Hepatic stellate cell (primary cell): ENCODE data around the gene GRIK2.

Experiments
- DNase-seq: peaks from one replicate; pipeline ENCODE4 v3.0.0; 2011; ENCODE audit warnings: low spot score

GRIK2 gene

DNA sequence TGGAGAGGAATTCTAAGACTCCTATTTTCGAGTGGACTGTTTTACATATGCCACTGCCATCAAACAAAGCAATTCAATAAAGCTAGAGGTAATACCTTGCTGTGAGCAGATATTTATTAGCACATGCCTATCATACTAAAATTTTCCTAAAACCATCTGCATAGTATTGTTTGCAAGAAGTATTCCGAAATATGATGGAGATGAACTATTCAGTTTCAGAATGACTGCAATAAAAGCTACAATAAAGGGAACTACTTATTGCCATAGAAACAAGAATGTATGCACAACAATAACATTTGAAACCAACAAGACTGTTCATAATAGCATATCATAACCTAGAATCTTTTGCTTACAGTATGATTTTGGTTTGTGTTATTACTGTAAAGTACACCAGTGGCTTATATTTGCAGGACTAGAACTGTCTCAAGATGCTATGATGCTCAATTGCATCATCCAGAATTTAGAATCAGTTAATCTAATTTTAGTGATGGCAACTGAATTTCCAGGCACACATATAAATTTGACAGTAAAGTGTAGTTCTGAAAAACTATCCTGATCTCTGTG is 144.3 kb downstream of the GRIK2 start:
- no peak for DNase-seq

DNA sequence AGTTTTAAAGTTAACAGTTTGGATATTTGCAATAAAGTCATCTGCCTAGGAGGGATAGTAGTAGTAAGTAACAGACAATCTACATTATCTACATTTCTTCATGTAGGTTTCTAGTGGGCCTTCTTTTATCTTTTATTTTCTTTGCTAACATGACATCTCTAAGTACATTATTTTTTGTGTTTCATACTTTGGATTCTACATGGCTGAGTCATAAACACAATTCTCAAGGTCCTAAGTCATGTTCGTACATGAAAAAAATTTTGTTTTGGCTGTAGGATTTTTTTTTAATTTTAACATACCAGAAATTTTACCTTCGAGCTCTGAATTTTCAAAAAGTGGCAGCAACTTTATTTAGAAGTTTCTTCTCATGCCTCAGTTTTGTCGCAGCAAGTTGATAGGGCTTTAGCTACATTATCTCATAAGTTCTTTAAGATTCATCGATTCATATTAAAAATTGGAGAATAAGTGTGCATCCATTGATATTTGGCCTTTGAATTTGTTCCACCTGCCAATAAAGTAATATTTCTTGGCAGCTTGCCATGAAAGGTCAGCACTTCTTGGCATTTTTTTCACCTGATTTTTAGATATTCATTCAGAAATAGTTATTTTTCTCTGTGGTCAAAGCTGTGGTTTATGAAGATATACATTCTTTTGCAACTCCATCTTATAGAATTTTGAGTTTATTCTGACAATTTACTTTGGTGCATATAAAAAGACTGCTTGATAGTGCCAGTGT is 146.2 kb downstream of the GRIK2 start:
- DNase-seq, result no peak

- no peak for DNase-seq
These were observed 148.4 kb downstream of the GRIK2 start for GRCh38 chr6:101541894-101542293.

DNA sequence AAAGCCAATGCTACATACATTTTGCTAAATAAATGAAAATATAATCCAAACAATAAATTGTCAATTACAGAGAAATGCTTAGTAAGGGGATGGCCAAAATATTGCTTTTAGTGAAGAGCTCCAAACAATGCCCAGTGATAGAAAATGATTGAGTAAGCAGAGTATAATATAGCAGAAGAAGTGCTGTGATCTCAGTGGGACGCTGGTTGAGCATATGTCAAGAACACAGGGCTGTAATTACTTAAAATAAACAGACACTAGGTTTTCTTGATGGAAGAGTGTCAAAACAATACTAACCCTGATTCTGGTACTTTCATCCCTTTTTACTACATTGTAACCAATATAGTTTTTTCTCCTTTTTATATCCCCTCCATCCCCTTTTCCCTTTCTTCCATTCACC is 150.3 kb downstream of the GRIK2 start:
- DNase-seq, result no peak

DNA sequence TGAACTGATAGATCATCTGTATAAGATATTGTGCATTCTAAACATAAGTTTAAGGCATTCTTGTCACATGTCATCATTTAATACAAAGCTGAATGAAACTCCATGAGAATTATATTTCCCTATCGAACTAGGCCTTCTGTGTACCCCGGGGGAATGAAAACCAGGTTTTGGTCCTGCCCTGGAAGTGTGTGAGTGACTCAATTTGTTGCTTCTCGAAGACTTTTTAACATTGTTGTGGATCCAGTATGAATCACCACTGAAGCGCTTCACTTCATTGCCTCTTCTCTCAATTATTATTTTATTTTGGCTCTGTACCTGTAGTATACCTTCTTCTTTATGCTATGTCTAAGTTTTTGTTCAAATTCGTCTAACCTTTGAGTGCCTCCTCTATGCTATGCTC is 150.8 kb downstream of the GRIK2 start:
- DNase-seq, result no peak

DNA sequence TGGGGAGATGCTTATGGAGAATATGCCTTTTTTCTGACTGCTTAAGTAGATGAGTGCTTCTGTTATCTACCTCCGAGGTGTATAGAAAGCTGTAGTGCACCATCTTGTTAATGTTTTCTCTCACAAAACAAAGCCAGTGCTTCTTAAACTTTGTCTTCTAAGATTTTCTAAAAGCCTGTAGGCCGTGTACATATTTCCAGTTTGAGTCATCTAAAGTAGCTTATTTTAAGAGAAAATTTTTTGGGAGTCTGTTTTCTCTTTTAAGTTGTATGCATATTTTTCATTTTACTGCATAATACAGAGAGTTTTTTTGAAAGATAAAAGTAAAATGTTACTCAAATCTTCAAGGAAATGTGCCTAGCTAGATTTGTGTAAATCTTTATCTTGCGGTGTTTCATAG is 151.7 kb downstream of the GRIK2 start:
- no peak for DNase-seq

DNA sequence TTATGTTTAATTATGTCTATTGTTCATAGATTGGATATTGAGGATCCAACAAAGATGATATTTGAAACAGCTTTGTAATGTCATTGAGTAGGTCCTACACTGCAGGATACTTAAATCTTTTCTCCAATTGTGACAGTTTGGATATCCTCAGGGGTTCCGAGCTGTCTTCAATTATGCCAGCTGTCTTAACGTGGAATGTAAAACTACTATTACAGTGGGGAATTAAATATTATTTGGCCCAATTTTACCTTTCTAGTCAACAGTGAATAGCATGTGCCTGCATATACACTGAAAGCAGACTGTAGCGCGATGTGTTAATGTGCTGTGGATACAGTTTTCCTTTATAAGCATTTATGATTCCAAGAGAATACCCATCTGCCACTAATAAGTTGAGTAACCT is 156.9 kb downstream of the GRIK2 start:
- no peak for DNase-seq

- DNase-seq, result no peak
These were observed 160.7 kb downstream of the GRIK2 start for GRCh38 chr6:101554231-101554630.

GRCh38 chr6:101558712-101559111 is 165.2 kb downstream of the GRIK2 start:
- no peak for DNase-seq

DNA sequence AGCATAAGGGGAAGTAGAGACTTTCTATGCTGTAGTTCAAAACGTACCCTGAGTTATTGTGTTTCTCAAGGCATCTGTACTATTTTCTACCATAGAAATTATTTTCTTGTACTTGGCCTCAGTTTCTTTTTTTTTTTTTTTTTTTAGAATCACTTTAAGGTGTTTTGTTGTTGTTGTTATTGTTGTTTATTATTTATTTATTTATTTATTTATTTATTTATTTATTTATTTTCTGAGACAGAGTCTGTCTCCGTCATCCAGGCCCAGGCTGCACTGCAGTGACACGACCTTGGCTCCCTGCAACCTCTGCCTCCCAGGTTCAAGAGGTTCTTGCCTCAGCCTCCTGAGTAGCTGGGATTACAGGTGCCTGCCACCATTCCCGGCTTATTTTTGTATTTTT is 179.1 kb downstream of the GRIK2 start:
- no peak for DNase-seq

GRCh38 chr6:101577091-101577490 is 183.6 kb downstream of the GRIK2 start:
- no peak for DNase-seq

- DNase-seq, result no peak
These were observed 184.8 kb downstream of the GRIK2 start for GRCh38 chr6:101578306-101578705.

- DNase-seq, result no peak
These were observed 189.3 kb downstream of the GRIK2 start for GRCh38 chr6:101582792-101583191.

DNA sequence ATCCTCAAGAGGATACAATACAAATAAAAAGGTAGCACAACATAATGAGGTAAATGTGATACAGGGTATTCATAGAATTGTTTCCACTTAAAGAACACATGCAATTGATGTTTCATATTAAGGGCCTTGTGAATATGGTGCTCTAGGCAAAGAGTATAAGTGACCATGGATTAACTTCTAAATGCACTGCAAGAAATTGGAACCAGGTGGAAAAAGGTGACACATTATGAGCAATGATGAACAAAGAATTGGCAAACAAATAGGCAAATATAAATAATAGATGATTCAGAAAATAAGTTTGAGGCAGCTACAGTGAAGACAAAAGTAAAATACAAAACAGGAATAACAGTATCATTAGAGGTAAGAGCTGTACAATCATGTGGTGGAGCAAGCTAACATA is 192.0 kb downstream of the GRIK2 start:
- DNase-seq, result no peak

- DNase-seq, result no peak
These were observed 194.8 kb downstream of the GRIK2 start for GRCh38 chr6:101588343-101588742.

DNA sequence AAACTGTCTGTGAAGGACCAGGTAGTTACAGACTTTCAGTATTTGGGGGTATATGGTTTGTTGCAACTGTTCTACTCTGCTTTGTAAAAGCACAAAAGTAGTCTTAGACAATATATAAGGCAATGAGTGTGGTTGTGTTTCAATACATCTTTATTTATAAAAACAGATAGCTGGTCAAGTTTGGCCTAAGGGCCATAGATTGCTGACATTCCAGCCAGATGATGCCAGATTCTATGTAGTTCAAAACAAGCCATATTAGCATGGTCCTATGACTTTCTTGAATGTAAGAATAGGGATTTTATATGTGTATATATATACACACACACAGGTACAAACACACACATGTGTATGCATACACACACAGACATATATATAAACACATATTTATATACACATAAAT is 201.8 kb downstream of the GRIK2 start:
- no peak for DNase-seq

GRCh38 chr6:101597693-101598092 is 204.2 kb downstream of the GRIK2 start:
- DNase-seq, result peak; percentile 0

DNA sequence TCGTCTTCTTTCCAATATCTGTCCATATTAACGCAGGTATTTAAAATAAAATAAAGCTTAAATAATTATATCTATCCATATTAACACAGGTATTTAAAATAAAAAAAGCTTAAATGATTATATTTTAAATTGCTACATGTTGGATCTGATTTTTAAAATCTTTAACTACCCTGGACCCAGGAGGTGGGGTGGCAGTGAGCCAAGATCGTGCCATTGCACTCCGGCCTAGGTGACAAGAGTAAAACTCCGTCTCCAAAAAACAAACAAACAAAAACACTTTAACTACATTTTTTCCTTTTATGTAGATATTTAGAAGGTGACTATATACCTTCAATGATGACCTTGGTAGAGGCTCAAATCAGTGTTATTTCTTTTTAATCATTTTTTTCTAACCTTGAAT is 211.9 kb downstream of the GRIK2 start:
- no peak for DNase-seq

DNA sequence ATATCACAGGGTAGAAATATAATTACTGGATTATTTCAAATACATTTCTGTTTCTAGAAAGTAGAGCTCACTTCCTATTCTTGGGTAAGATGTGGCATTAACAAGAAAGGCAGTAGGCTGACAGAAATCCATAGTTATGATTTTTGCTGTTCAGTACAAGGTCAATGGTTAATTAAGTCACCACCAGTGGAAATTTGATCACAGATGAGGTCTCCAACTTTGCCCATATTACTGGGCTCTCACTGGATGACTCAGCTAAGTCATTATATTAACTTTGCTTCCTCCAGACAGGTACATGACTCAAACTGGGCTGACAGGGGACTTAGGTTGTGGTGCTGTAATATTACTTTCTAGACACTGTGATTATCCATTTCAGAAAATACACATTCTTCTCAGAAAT is 212.4 kb downstream of the GRIK2 start:
- no peak for DNase-seq

DNA sequence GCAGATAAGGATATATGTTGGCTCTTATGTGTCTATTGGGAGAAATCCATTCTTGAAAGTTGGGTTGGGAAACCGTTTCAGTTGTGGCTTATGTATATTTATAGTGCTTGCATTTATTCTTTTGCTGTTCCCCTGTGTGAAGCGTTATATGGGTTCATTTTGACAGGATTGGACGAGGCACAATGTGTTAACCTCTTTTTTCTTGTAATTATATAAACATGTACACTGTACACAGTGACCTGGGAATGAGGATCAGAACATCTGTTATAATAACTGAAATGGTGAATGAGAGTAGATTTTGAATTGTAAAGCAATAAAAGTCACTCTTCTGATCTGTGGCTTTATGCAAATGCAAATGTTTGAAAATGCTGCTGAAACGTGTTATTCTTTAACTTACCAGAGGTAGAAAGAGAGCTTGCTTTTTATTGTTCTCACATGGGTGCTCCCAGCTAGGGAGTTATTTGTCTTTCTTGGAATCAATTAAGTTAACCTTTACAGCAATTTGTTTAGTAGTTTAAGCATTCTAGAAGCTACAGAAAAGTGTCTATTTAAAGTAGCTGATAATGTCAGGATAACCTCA is 213.7 kb downstream of the GRIK2 start:
- DNase-seq, result no peak

DNA sequence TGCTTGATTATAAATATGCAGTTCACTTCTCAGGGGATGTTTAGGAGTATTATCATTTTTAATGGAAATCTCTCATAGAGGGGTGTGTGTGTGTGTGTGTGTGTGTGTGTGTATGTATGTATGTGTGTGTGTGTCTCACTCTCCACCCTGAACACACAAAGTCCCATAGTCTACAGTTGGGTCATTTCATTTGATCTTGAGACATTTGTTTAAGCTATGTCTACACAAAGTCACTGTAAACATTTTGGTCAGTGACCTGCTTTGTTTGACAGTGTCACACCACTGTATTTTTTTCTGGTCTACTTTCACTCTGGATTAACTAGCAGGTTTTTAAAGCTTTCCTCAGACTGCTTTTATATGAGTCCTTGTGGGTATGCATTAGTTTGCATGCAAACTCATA is 215.2 kb downstream of the GRIK2 start:
- no peak for DNase-seq

GRCh38 chr6:101613556-101613955 is 220.0 kb downstream of the GRIK2 start:
- no peak for DNase-seq

DNA sequence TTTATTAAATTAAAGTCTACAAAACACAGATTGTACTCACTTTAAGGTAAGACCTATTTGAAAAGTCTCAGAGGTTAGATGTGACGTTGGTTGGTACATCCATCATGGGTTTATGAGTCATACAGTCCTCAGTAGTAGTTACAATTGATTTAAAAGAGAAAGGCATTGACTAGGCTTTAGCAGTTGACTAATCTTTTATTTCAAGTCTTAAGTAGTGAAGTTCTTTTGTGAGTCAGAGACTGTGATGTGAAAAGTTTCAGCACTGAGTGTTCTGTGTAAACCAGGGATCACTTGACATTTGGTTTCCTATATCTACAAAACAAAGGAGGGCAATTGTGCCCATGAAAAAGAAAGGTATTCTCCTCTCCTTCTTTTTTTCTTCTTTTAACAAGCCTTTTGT is 221.3 kb downstream of the GRIK2 start:
- DNase-seq, result no peak

GRCh38 chr6:101626269-101626668 is 232.8 kb downstream of the GRIK2 start:
- no peak for DNase-seq
